Ascending aorta (tissue), 2 donors: ENCODE measurements around the gene AGPS. TPM values are rescaled to one million over a fixed set of nuclear protein-coding genes. Genes with fewer than 3 reads are reported as not detected.
"Not testable (repeated sequence)": the region's sequence is repeated elsewhere in the genome, so short reads cannot be mapped to it uniquely, and the experiment has no call there.

ENCODE experiments used
- DNase-seq, 2 donors: peaks; one replicate each; pipeline ENCODE4 v3.0.0-alpha.2; 2019; ENCODE audit warnings: low spot score in 2 of 2
- H3K27ac ChIP-seq, 2 donors: fragments of 200-600 bp; sonication (generic); one replicate each; pipeline ENCODE4 v1.5.1; 2016 to 2017; ENCODE audit warnings: mild to moderate bottlenecking in 1 of 2
- H3K27me3 ChIP-seq: fragments of 200-600 bp; sonication (generic); one replicate; pipeline ENCODE4 v1.5.1; 2017
- H3K36me3 ChIP-seq, 2 donors: fragments of 200-600 bp; sonication (generic); one replicate each; pipeline ENCODE4 v1.5.1; 2016
- H3K4me1 ChIP-seq, 2 donors: fragments of 200-600 bp; sonication (generic); one replicate each; pipeline ENCODE4 v1.5.1; 2016 to 2017; ENCODE audit warnings: mild to moderate bottlenecking in 1 of 2
- H3K4me3 ChIP-seq, 2 donors: fragments of 200-600 bp; sonication (generic); one replicate each; pipeline ENCODE4 v1.5.1; 2016 to 2017; ENCODE audit warnings: mild to moderate bottlenecking in 1 of 2
- H3K9me3 ChIP-seq, 2 donors: fragments of 200-600 bp; sonication (generic); one replicate each; pipeline ENCODE4 v1.5.1; 2016
- intact Hi-C: fragments of 100-400 bp; cut with DNase I; formaldehyde crosslinking; loops from one replicate; pipeline ENCODE4 v1.15.1; 2023
- total RNA-seq: library from RNA; depleted of rRNA; stranded (reverse); fragments of >200 nt; gene quantifications from one replicate; pipeline ENCODE4 v1.1.0, GENCODE V29; 2016
- TF ChIP-seq, protein P1 (sequence below), 3 experiments: fragments of 200-600 bp in 2 of 3; fragments of 450-650 bp in 1 of 3; sonication (generic) in 2 of 3; IDR thresholded peaks; one replicate each; pipeline ENCODE4 v1.5.1; 2016 to 2019; ENCODE audit warnings: antibody characterized with exemption in 3 of 3, mild to moderate bottlenecking in 1 of 3, moderate library complexity in 1 of 3

AGPS gene
- total RNA-seq, 1 donor from 2014 or later, result 15.9 TPM

DNA sequence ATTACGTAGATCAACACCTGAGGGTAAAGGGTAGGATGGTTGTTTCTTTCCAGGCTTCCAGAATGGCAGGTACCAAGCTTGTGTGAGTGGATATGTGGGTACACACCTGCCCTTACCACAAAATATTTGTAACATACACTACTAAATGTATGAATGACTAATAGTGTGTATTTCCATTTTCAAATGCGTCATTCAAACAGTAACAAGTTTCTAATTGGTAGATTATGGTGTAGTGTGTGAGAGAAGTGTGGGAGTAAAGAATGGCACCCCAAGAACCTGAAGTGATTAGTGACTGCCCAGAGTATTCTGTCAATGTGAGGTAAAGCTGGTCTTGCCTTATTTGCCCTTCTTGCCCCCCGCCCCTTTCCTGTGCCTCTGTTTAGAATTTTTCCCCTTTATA lies 21.1 kb downstream of the AGPS start:
- no peaks in the 10 kb centered on the region for H3K9me3 ChIP-seq
- no peak overlapping the region for H3K4me3 ChIP-seq
- intact Hi-C loops, result no loop called here
- TF ChIP-seq, protein P1, sequence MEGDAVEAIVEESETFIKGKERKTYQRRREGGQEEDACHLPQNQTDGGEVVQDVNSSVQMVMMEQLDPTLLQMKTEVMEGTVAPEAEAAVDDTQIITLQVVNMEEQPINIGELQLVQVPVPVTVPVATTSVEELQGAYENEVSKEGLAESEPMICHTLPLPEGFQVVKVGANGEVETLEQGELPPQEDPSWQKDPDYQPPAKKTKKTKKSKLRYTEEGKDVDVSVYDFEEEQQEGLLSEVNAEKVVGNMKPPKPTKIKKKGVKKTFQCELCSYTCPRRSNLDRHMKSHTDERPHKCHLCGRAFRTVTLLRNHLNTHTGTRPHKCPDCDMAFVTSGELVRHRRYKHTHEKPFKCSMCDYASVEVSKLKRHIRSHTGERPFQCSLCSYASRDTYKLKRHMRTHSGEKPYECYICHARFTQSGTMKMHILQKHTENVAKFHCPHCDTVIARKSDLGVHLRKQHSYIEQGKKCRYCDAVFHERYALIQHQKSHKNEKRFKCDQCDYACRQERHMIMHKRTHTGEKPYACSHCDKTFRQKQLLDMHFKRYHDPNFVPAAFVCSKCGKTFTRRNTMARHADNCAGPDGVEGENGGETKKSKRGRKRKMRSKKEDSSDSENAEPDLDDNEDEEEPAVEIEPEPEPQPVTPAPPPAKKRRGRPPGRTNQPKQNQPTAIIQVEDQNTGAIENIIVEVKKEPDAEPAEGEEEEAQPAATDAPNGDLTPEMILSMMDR (IDR thresholded peaks at IDR 0.05), result no peak
- H3K27ac ChIP-seq, result no peak overlapping the region
- H3K27me3 ChIP-seq, result no peaks in the 10 kb centered on the region
- no peak for DNase-seq
- no peaks in the 10 kb centered on the region for H3K36me3 ChIP-seq
- H3K4me1 ChIP-seq, result no peaks in the 10 kb centered on the region

DNA sequence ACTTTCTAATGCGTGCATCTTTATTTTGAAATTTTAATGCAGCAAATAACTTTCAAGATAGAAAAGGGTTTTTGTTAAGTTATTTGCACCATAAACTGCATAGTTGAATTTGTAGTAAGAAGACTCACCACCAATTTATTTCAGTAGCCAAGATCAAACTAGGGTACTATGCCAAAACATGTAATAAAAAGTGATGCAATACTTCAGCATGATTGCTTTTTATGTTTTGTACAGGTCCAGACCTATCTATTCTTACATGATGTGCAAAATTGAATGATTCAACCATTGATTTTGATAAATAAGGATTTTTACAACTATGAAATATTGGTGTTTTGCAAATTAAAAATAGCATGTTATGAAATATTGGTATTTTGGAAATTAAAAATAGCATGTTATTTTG lies 26.7 kb downstream of the AGPS start:
- H3K4me3 ChIP-seq, result no peak overlapping the region
- H3K27me3 ChIP-seq, result no peaks in the 10 kb centered on the region
- H3K9me3 ChIP-seq, result no peaks in the 10 kb centered on the region
- TF ChIP-seq, protein P1 (IDR thresholded peaks at IDR 0.05), result no peak
- DNase-seq, result no peak
- H3K36me3 ChIP-seq, result no peaks in the 10 kb centered on the region
- intact Hi-C loops, result loop anchor here (5.0 kb wide), 1 partner anchor 257 kb away; no protein-coding TSS in a partner anchor
- peaks cover 0 to 7% of the 10 kb centered on the region in 2 donors for H3K4me1 ChIP-seq
- no peak overlapping the region for H3K27ac ChIP-seq

DNA sequence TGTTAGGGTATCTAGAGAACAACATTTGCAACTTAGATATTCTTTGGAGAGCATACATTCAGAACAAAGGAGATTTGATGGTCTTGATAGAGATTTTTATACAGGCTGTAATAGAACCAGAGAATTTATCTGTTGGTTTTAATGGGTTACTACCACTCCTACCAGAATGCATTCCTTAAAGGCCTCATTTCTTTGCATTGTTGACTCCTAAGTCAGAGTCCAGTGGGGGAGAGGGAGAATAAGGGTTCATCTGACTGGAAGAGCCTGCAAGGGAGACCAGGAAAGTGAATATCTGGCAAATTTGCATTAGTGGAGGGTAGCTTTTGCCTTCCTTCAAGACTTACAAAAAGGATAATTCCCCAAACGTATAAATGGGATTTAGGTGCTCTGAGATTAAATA lies 29.7 kb downstream of the AGPS start:
- H3K36me3 ChIP-seq, result no peaks in the 10 kb centered on the region
- no peaks in the 10 kb centered on the region for H3K27me3 ChIP-seq
- no peak overlapping the region for H3K27ac ChIP-seq
- TF ChIP-seq, protein P1 (IDR thresholded peaks at IDR 0.05), result no peak
- peaks cover 0 to 7% of the 10 kb centered on the region in 2 donors for H3K4me1 ChIP-seq
- no peak for DNase-seq
- no peak overlapping the region for H3K4me3 ChIP-seq
- intact Hi-C loops, result no loop called here
- peaks cover 0 to 15% of the 10 kb centered on the region in 2 donors for H3K9me3 ChIP-seq

DNA sequence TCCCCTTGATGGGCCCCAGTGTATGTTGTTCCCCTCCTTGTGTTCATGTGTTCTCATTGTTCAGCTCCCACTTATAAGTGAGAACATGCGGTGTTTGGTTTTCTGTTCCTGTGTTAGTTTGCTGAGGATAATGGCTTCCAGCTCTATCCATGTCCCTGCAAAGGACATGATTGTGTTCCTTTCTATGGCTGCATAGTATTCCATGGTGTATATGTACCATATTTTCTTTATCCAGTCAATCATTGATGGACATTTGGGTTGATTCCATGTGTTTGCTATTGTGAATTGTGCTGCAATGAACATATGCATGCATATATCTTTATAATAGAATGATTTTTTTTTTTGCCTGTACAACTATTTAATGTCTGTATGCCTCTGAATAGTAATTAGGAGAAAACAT lies 31.5 kb downstream of the AGPS start:
- peaks cover 0 to 24% of the 10 kb centered on the region in 2 donors for H3K9me3 ChIP-seq
- H3K4me1 ChIP-seq, H3K27me3 ChIP-seq, H3K4me3 ChIP-seq, DNase-seq, H3K36me3 ChIP-seq, intact Hi-C loops, H3K27ac ChIP-seq: not testable (repeated sequence)

DNA sequence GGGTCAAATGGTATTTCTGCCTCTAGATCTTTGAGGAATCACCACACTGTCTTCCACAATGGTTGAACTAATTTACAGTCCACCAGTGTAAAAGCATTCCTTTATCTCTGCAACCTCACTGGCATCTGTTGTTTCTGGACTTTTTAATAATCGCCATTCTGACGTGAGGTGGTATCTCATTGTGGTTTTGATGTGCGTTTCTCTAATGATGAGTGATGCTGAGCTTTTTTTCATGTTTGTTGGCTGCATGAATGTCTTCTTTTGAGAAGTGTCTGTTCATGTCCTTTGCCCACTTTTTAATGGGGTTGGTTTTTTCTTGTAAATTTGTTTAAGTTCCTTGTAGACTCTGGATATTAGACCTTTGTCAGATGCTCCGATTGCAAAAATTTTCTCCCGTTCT lies 32.0 kb downstream of the AGPS start:
- H3K27ac ChIP-seq, H3K27me3 ChIP-seq, H3K4me3 ChIP-seq, H3K4me1 ChIP-seq, H3K36me3 ChIP-seq, intact Hi-C loops, DNase-seq: not testable (repeated sequence)
- H3K9me3 ChIP-seq, result peaks cover 0 to 24% of the 10 kb centered on the region in 2 donors

DNA sequence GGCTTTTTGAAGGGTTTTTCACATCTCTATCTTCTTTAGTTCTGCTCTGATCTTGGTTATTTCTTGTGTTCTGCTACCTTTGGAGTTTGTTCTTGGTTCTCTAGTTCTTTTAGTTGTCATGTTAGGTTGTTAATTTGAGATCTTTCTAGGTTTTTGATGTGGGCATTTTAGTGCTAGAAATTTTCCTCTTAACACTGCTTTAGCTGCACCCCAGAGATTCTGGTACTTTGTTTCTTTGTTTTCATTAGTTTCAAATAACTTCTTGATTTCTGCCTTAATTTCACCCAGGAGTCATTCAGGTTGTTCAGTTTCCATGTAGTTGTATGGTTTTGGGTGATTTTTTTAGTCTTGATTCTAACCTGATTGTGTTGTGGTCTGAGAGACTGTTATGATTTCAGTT lies 34.7 kb downstream of the AGPS start:
- H3K4me3 ChIP-seq, result no peak overlapping the region
- intact Hi-C loops, result no loop called here
- TF ChIP-seq, protein P1 (IDR thresholded peaks at IDR 0.05), result no peak
- H3K36me3 ChIP-seq, result peaks cover 0 to 20% of the 10 kb centered on the region in 2 donors
- no peak overlapping the region for H3K27ac ChIP-seq
- peaks cover 0 to 45% of the 10 kb centered on the region in 2 donors for H3K9me3 ChIP-seq
- DNase-seq, result no peak
- H3K4me1 ChIP-seq, result no peaks in the 10 kb centered on the region
- no peaks in the 10 kb centered on the region for H3K27me3 ChIP-seq

DNA sequence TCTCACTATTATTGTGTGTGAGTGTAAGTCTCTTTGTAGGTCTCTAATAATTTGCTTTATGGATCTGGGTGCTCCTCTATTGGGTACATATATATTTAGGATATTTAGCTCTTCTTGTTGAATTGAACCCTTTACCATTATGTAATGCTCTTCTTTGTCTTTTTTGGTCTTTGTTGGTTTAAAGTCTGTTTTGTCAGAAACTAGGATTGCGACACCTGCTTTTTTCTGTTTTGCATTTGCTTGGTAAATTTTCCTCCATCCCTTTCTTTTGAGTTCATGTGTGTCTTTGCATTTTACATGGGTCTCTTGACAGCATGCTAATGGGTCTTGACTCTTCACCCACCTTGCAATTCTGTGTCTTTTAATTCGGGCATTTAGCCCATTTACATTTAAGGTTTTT lies 35.4 kb downstream of the AGPS start:
- DNase-seq, H3K27me3 ChIP-seq, intact Hi-C loops, H3K27ac ChIP-seq, H3K4me1 ChIP-seq, H3K4me3 ChIP-seq: not testable (repeated sequence)
- Histone ChIP-seq H3K36me3 (peaks cover 0 to 26% of the 10 kb centered on the region in 2 donors), H3K9me3 (peaks cover 0 to 51% of the 10 kb centered on the region in 2 donors)
